Measurements from ENCODE around the gene DNAI2.

DNAI2 gene

GRCh38 chr17:74274060-74274708, at the start of gene DNAI2:
DNAI2 (plus strand) TSS chr17:74274234; CDS start chr17:74281818, 7,584 bp downstream.
- DNase-seq = peak; percentile 53

GRCh38 chr17:74224959-74225725, 48.9 kb upstream of the DNAI2 start:
- DNase-seq = no peak

- no peak for DNase-seq
Measured at GRCh38 chr17:74226252-74226651, 47.8 kb upstream of the DNAI2 start.

- no peak for DNase-seq
Measured at GRCh38 chr17:74227271-74228080, 46.6 kb upstream of the DNAI2 start.

- DNase-seq = no peak
Measured at GRCh38 chr17:74228306-74228978, 45.6 kb upstream of the DNAI2 start.

GRCh38 chr17:74230896-74231295, 43.1 kb upstream of the DNAI2 start:
- DNase-seq = no peak

GRCh38 chr17:74231928-74232907, 41.8 kb upstream of the DNAI2 start:
- DNase-seq = no peak

- DNase-seq = no peak
Measured at GRCh38 chr17:74233937-74234336, 40.1 kb upstream of the DNAI2 start.

- DNase-seq = no peak
Measured at GRCh38 chr17:74234486-74234885, 39.5 kb upstream of the DNAI2 start.

- DNase-seq = no peak
Measured at GRCh38 chr17:74235040-74235581, 38.9 kb upstream of the DNAI2 start.

GRCh38 chr17:74235911-74236371, 38.1 kb upstream of the DNAI2 start:
- no peak for DNase-seq

GRCh38 chr17:74237321-74237720, 36.7 kb upstream of the DNAI2 start:
- DNase-seq = peak; percentile 47

- no peak for DNase-seq
Measured at GRCh38 chr17:74239172-74239571, 34.9 kb upstream of the DNAI2 start.

GRCh38 chr17:74240618-74241205, 33.3 kb upstream of the DNAI2 start:
- DNase-seq = no peak

GRCh38 chr17:74241431-74241830, 32.6 kb upstream of the DNAI2 start:
- DNase-seq = no peak

GRCh38 chr17:74241847-74242246, 32.2 kb upstream of the DNAI2 start:
- DNase-seq = no peak

GRCh38 chr17:74243013-74243755, 30.9 kb upstream of the DNAI2 start:
- DNase-seq = no peak

- DNase-seq = no peak
Measured at GRCh38 chr17:74244128-74244527, 29.9 kb upstream of the DNAI2 start.

- no peak for DNase-seq
Measured at GRCh38 chr17:74244548-74244947, 29.5 kb upstream of the DNAI2 start.

- peak; percentile 7 for DNase-seq
Measured at GRCh38 chr17:74245145-74245831, 28.7 kb upstream of the DNAI2 start.
